Smooth muscle cell (in vitro differentiated cells): Measurements from ENCODE around the gene CROT. TPM values are rescaled to one million over a fixed set of nuclear protein-coding genes. Genes with fewer than 3 reads are reported as not detected.

Source experiments
- DNase-seq: peaks from one replicate; lab custom pipeline; 2025; ENCODE audit not compliant: unreplicated experiment; lab: John Stamatoyannopoulos, UW
- H2AFZ ChIP-seq: fragments of 200-600 bp; sonication (generic); 2 replicates; pipeline ENCODE4 v1.6.0; 2016; ENCODE audit warnings: antibody characterized with exemption, low read depth, mild to moderate bottlenecking
- H3F3A ChIP-seq: fragments of 200-600 bp; sonication (generic); 2 replicates; pipeline ENCODE4 v1.6.0; 2017; ENCODE audit warnings: antibody characterized with exemption, low read depth
- H3K27ac ChIP-seq: fragments of 200-600 bp; sonication (generic); 2 replicates; pipeline ENCODE4 v1.5.1; 2016; ENCODE audit warnings: low read depth, mild to moderate bottlenecking
- H3K27me3 ChIP-seq: fragments of 200-600 bp; sonication (generic); 2 replicates; pipeline ENCODE4 v1.6.1; 2016; ENCODE audit warnings: low read depth, mild to moderate bottlenecking
- H3K36me3 ChIP-seq: fragments of 200-600 bp; sonication (generic); 2 replicates; pipeline ENCODE4 v1.5.1; 2016; ENCODE audit warnings: low read depth
- H3K4me1 ChIP-seq: fragments of 200-600 bp; sonication (generic); 2 replicates; pipeline ENCODE4 v1.5.1; 2016; ENCODE audit warnings: low read depth
- H3K4me2 ChIP-seq: fragments of 200-600 bp; sonication (generic); 2 replicates; pipeline ENCODE4 v1.6.0; 2016; ENCODE audit warnings: mild to moderate bottlenecking
- H3K4me3 ChIP-seq: fragments of 200-600 bp; sonication (generic); 2 replicates; pipeline ENCODE4 v1.5.1; 2016; ENCODE audit warnings: mild to moderate bottlenecking
- H3K79me2 ChIP-seq: fragments of 200-600 bp; sonication (generic); 2 replicates; pipeline ENCODE4 v1.6.0; 2016; ENCODE audit warnings: low read depth, mild to moderate bottlenecking
- H3K9ac ChIP-seq: fragments of 200-600 bp; sonication (generic); 2 replicates; pipeline ENCODE4 v1.6.0; 2016; ENCODE audit warnings: low read depth
- H3K9me3 ChIP-seq: fragments of 200-600 bp; sonication (generic); replicated peaks from 2 replicates; pipeline ENCODE4 v1.5.1; 2016; ENCODE audit warnings: low read depth
- H4K20me1 ChIP-seq: fragments of 200-600 bp; sonication (generic); 2 replicates; pipeline ENCODE4 v1.6.0; 2016; ENCODE audit warnings: low read depth
- CTCF ChIP-seq: fragments of 200-600 bp; sonication (generic); IDR thresholded peaks from 2 replicates; pipeline ENCODE4 v1.5.1; 2017; ENCODE audit warnings: borderline replicate concordance, mild to moderate bottlenecking, antibody characterized with exemption; ENCODE audit not compliant: insufficient read depth, poor library complexity, severe bottlenecking
- WGBS: methylation state at CpG from one replicate; pipeline ENCODE4 v1.1.7; 2016; ENCODE audit warnings: low lambda C conversion rate; 5-methylcytosine and 5-hydroxymethylcytosine counted together
- polyA plus RNA-seq: library from polyadenylated mRNA; unstranded; fragments of >200 nt; fragmentation: Nextera tagmentation; extraction: Ambion mirVana; gene quantifications from 2 replicates; pipeline ENCODE4 v1.2.1, GENCODE V29; 2016
- total RNA-seq: library from RNA; depleted of rRNA; stranded (reverse); fragments of >200 nt; gene quantifications from 2 replicates; pipeline ENCODE4 v1.2.3, GENCODE V29; 2014

The CROT gene
- total and polyA plus RNA-seq, 2 experiments from 2014 or later, result 9.5 to 20.8 TPM

GRCh38 chr7:87426160-87426559 is 80.7 kb downstream of the CROT start:
- H3K36me3 ChIP-seq, result no peaks in the 10 kb centered on the region
- H3K4me2 ChIP-seq, result no peak overlapping the region

DNA sequence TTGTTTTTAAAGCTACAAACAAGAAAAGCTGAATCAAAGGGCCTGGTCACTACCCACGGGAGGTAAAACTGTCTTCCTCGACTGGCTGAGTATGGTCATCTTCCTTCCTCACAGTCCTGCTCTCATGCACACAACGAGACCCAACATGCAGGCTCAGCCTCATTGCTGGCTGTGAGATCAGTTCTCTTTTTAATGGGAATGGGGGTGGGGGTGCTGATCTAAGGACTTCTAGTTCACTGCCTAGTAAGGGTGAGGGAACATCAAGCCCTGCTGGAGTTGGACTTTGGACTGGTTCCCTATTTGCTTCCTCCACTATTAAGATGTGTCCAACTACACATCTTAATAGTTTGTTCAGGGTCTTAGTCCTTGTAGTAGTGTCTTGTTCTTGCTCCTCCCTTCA is 81.8 kb downstream of the CROT start:
- H3K4me3 ChIP-seq, result no peak overlapping the region
- no peaks in the 10 kb centered on the region for H3K27me3 ChIP-seq
- DNase-seq, result no peak
- H3K79me2 ChIP-seq, result no peaks in the 10 kb centered on the region
- H3K36me3 ChIP-seq, result no peaks in the 10 kb centered on the region
- no peak for TF ChIP-seq CTCF
- H3K9ac ChIP-seq, result no peak overlapping the region
- H3K27ac ChIP-seq, result no peak overlapping the region
- no peaks in the 10 kb centered on the region for H3K9me3 ChIP-seq
- peaks cover 6% of the 10 kb centered on the region for H3K4me1 ChIP-seq
- no peaks in the 10 kb centered on the region for H3F3A ChIP-seq
- no peaks in the 10 kb centered on the region for H4K20me1 ChIP-seq
- no peak overlapping the region for H3K4me2 ChIP-seq
- WGBS, result 94% methylated on average over 3 of the region's 3 CpGs
- no peak overlapping the region for H2AFZ ChIP-seq

More at GRCh38 chr7:87426160-87426559, 80.7 kb downstream of the CROT start:
- Histone ChIP-seq H3K4me3 (no peak overlapping the region), H4K20me1 (no peaks in the 10 kb centered on the region), H3K9me3 (no peaks in the 10 kb centered on the region), H3F3A (no peaks in the 10 kb centered on the region), H3K4me1 (peaks cover 6% of the 10 kb centered on the region), H3K27me3 (no peaks in the 10 kb centered on the region), H2AFZ (no peak overlapping the region), H3K9ac (no peak overlapping the region), H3K27ac (no peak overlapping the region), H3K79me2 (no peaks in the 10 kb centered on the region)
- no peak for TF ChIP-seq CTCF
- WGBS, result 93% methylated on average over 3 of the region's 3 CpGs
- DNase-seq, result no peak

GRCh38 chr7:87432536-87432935 is 87.1 kb downstream of the CROT start:
- Histone ChIP-seq H3F3A (no peaks in the 10 kb centered on the region), H3K4me2 (no peak overlapping the region), H3K4me1 (no peaks in the 10 kb centered on the region), H3K27me3 (no peaks in the 10 kb centered on the region), H3K9me3 (no peaks in the 10 kb centered on the region), H3K27ac (no peak overlapping the region), H3K79me2 (no peaks in the 10 kb centered on the region), H2AFZ (no peak overlapping the region), H3K36me3 (no peaks in the 10 kb centered on the region), H4K20me1 (no peaks in the 10 kb centered on the region), H3K4me3 (no peak overlapping the region), H3K9ac (no peak overlapping the region)
- whole genome bisulfite sequencing, result 79% methylated on average over 2 of the region's 2 CpGs
- no peak for TF ChIP-seq CTCF
- no peak for DNase-seq

- Histone ChIP-seq H3K9me3 (no peaks in the 10 kb centered on the region), H3K4me1 (no peaks in the 10 kb centered on the region), H3K9ac (no peak overlapping the region), H3K27ac (no peak overlapping the region), H2AFZ (no peak overlapping the region), H3K4me2 (no peak overlapping the region), H3F3A (no peaks in the 10 kb centered on the region), H3K36me3 (no peaks in the 10 kb centered on the region), H3K79me2 (no peaks in the 10 kb centered on the region), H4K20me1 (no peaks in the 10 kb centered on the region), H3K4me3 (no peak overlapping the region), H3K27me3 (no peaks in the 10 kb centered on the region)
- no peak for TF ChIP-seq CTCF
- no peak for DNase-seq
Observed at GRCh38 chr7:87435546-87435945, 90.1 kb downstream of the CROT start.
